WI38 (cell line): ENCODE data around the gene ANKRD29.

Experiments used
- H3K4me3 ChIP-seq: 2 replicates; pipeline ENCODE4 v1.5.1; 2011; ENCODE audit warnings: low read depth, mild to moderate bottlenecking, control low read depth, low read length
- CTCF ChIP-seq: IDR thresholded peaks from 2 replicates; pipeline ENCODE4 v1.5.1; 2012; ENCODE audit warnings: low read depth, mild to moderate bottlenecking, control low read depth, low read length

Gene ANKRD29

GRCh38 chr18:23671564-23671963 is 8.9 kb upstream of the ANKRD29 start:
- no peak overlapping the region for H3K4me3 ChIP-seq
- TF ChIP-seq CTCF = no peak

GRCh38 chr18:23669804-23670405 is 7.2 kb upstream of the ANKRD29 start:
- no peak overlapping the region for H3K4me3 ChIP-seq
- no peak for TF ChIP-seq CTCF

GRCh38 chr18:23669202-23669766 is 6.6 kb upstream of the ANKRD29 start:
- TF ChIP-seq CTCF = no peak
- H3K4me3 ChIP-seq = no peak overlapping the region

DNA sequence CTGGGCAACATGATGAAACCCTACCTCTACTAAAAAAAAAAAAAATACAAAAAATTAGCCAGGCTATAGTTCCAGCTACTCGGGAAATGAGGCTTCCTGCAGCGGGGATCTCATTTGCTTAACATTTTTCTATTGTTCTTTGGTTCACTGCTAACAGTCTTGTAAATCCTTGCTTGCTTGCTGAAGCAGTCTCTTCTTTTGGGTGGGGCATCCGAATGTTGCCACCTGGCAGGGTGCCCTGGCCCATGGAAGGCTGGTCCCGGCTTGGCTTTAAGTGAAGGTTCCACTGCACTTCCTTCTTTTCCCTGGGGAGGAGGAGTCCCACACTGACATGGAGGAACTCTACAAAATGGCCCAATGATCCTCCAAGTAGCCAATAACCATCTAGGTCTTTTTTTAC is 6.0 kb upstream of the ANKRD29 start:
- no peak overlapping the region for H3K4me3 ChIP-seq
- no peak for TF ChIP-seq CTCF

- H3K4me3 ChIP-seq = no peak overlapping the region
- no peak for TF ChIP-seq CTCF
Observed at GRCh38 chr18:23667114-23667513, 4.4 kb upstream of the ANKRD29 start.

GRCh38 chr18:23664674-23665073 is 2.0 kb upstream of the ANKRD29 start:
- no peak for TF ChIP-seq CTCF

DNA sequence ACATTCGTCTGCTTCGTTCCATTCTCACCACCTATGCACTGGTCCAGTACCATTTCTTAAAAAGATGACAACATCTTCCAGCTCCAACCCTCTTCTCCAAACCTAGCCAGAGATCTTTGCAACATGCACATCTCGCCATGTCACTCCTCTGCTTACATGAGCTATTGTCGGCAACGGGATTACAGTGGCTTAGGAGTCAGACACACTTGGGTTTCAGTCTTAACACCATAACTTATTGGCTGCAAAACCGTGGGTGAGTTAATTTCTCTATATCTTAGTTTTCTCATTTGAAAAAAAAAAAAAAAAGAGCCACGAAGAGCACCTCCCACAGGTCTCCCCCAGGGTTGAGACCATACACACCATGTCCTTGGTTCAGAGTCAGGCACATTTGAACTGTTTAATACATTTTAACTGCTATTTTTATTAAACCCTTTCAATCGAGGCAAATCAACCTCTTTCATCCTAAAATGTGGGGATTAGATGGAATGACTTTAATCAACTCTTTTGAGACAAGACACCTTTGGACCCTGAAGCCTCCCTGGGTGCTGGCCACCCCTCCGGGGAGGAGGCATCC is 889 bp downstream of the ANKRD29 start:
- peak overlapping the region; percentile 45 for H3K4me3 ChIP-seq
- no peak for TF ChIP-seq CTCF

More at GRCh38 chr18:23664674-23665073, 2.0 kb upstream of the ANKRD29 start:
- H3K4me3 ChIP-seq = no peak overlapping the region
